NB4 (cell line): ENCODE measurements around the gene BICDL2.

ENCODE experiments used
- DNase-seq: peaks from one replicate; pipeline ENCODE4 v3.0.0; 2010; ENCODE audit warnings: low read depth
- H3K4me3 ChIP-seq: one replicate; pipeline ENCODE4 v1.5.1; 2011; ENCODE audit warnings: mild to moderate bottlenecking, low read depth, low read length, moderate library complexity
- CTCF ChIP-seq: IDR thresholded peaks from one replicate; pipeline ENCODE4 v1.5.1; 2012; ENCODE audit warnings: low read depth, low read length
- MAX ChIP-seq: IDR thresholded peaks from 2 replicates; pipeline ENCODE4 v1.6.1; 2011; ENCODE audit warnings: low read depth, low read length
- MYC ChIP-seq: IDR thresholded peaks from 2 replicates; pipeline ENCODE4 v1.6.1; 2011; ENCODE audit warnings: low read depth, low read length
- POLR2A ChIP-seq: IDR thresholded peaks from 2 replicates; pipeline ENCODE4 v1.6.1; 2011; ENCODE audit warnings: mild to moderate bottlenecking; ENCODE audit not compliant: insufficient read length; ENCODE audit errors: extremely low read depth

Gene BICDL2

GRCh38 chr16:3027489-3027795 lies 9.3 kb downstream of the BICDL2 start:
- no peak overlapping the region for H3K4me3 ChIP-seq
- TF ChIP-seq POLR2A (no peak), MYC (no peak), CTCF (no peak), MAX (no peak)
- no peak for DNase-seq

GRCh38 chr16:3026609-3027488 lies 9.9 kb downstream of the BICDL2 start:
- no peak overlapping the region for H3K4me3 ChIP-seq
- DNase-seq = no peak
- no peak for TF ChIP-seq MYC
- TF ChIP-seq MAX = no peak
- TF ChIP-seq POLR2A = no peak
- TF ChIP-seq CTCF = no peak

- DNase-seq = no peak
- H3K4me3 ChIP-seq = no peak overlapping the region
- no peak for TF ChIP-seq MYC
- no peak for TF ChIP-seq POLR2A
- TF ChIP-seq CTCF = no peak
- no peak for TF ChIP-seq MAX
Measured at GRCh38 chr16:3026003-3026378, 10.8 kb downstream of the BICDL2 start.

- DNase-seq = no peak
- peak overlapping the region; percentile 71 for H3K4me3 ChIP-seq
- TF ChIP-seq MAX = no peak
Measured at GRCh38 chr16:3025032-3026002, 11.4 kb downstream of the BICDL2 start.

- peak; percentile 98 for DNase-seq
- TF ChIP-seq MYC (peak; percentile 89), POLR2A (peak; percentile 79), MAX (peak; percentile 77), CTCF (no peak)
Measured at GRCh38 chr16:3023669-3024478, 12.9 kb downstream of the BICDL2 start, which contains the start of the genes HCFC1R1 and THOC6. HCFC1R1 (minus strand) TSS chr16:3023942; CDS start chr16:3023941, 1 bp downstream. THOC6 (plus strand) TSS chr16:3024035; CDS start chr16:3024327, 292 bp downstream.

More at GRCh38 chr16:3023669-3024478, 12.9 kb downstream of the BICDL2 start, which contains the start of the genes HCFC1R1 and THOC6:
- peak within 1 kb of the TSS; percentile 71 for H3K4me3 ChIP-seq
